ENCODE measurements around the gene MPDZ. TPM values are rescaled to one million over a fixed set of nuclear protein-coding genes. Genes with fewer than 3 reads are reported as not detected.

The MPDZ gene
- total RNA-seq, 4 donors from 2014 or later: 34.2 to 53.9 (median 45.1) TPM

GRCh38 chr9:13116292-13116691, 163.2 kb downstream of the MPDZ start:
- TF ChIP-seq, protein P1, sequence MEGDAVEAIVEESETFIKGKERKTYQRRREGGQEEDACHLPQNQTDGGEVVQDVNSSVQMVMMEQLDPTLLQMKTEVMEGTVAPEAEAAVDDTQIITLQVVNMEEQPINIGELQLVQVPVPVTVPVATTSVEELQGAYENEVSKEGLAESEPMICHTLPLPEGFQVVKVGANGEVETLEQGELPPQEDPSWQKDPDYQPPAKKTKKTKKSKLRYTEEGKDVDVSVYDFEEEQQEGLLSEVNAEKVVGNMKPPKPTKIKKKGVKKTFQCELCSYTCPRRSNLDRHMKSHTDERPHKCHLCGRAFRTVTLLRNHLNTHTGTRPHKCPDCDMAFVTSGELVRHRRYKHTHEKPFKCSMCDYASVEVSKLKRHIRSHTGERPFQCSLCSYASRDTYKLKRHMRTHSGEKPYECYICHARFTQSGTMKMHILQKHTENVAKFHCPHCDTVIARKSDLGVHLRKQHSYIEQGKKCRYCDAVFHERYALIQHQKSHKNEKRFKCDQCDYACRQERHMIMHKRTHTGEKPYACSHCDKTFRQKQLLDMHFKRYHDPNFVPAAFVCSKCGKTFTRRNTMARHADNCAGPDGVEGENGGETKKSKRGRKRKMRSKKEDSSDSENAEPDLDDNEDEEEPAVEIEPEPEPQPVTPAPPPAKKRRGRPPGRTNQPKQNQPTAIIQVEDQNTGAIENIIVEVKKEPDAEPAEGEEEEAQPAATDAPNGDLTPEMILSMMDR (IDR thresholded peaks at IDR 0.05): no peak
- TF ChIP-seq POLR2A (IDR thresholded peaks at IDR 0.05): no peak
- DNase-seq: no peak
- H3K4me3 ChIP-seq (replicated peaks in 1 of 3): no peak overlapping the region
- no peaks in the 10 kb centered on the region for H3K27me3 ChIP-seq
- H3K9me3 ChIP-seq: no peaks in the 10 kb centered on the region
- intact Hi-C loops (cut with DNase I): no loop called here
- H3K4me1 ChIP-seq: peaks cover 0 to under 1% of the 10 kb centered on the region in 2 donors
- H3K36me3 ChIP-seq: peaks cover 0 to 6% of the 10 kb centered on the region in 2 donors
- no peak overlapping the region for H3K27ac ChIP-seq
- WGBS, 2 donors: 91 to 95% methylated on average over 2 of the region's 2 CpGs

- TF ChIP-seq POLR2A (IDR thresholded peaks at IDR 0.05): no peak
- TF ChIP-seq, protein P1 (IDR thresholded peaks at IDR 0.05): no peak
- H3K27me3 ChIP-seq: no peaks in the 10 kb centered on the region
- peaks cover 0 to 4% of the 10 kb centered on the region in 2 donors for H3K4me1 ChIP-seq
- H3K9me3 ChIP-seq: no peaks in the 10 kb centered on the region
- H3K27ac ChIP-seq: no peak overlapping the region
- no peak overlapping the region for H3K4me3 ChIP-seq (replicated peaks in 1 of 3)
- intact Hi-C loops (cut with DNase I): no loop called here
- no peak for DNase-seq
- WGBS, 2 donors: 79 to 83% methylated on average over 1 of the region's 1 CpG
- peaks cover 0 to 17% of the 10 kb centered on the region in 2 donors for H3K36me3 ChIP-seq
These were observed 165.7 kb downstream of the MPDZ start for GRCh38 chr9:13113751-13114150.

GRCh38 chr9:13113216-13113615, 166.3 kb downstream of the MPDZ start:
- Histone ChIP-seq H3K27ac (no peak overlapping the region), H3K9me3 (no peaks in the 10 kb centered on the region), H3K36me3 (peaks cover 0 to 17% of the 10 kb centered on the region in 2 donors), H3K4me1 (peaks cover 0 to 4% of the 10 kb centered on the region in 2 donors), H3K27me3 (no peaks in the 10 kb centered on the region), H3K4me3 (replicated peaks in 1 of 3) (no peak overlapping the region)
- no peak for TF ChIP-seq POLR2A (IDR thresholded peaks at IDR 0.05)
- TF ChIP-seq, protein P1 (IDR thresholded peaks at IDR 0.05): no peak
- no peak for DNase-seq
- intact Hi-C loops (cut with DNase I): no loop called here
- WGBS, 2 donors: 67 to 78% methylated on average over 3 of the region's 3 CpGs

DNA sequence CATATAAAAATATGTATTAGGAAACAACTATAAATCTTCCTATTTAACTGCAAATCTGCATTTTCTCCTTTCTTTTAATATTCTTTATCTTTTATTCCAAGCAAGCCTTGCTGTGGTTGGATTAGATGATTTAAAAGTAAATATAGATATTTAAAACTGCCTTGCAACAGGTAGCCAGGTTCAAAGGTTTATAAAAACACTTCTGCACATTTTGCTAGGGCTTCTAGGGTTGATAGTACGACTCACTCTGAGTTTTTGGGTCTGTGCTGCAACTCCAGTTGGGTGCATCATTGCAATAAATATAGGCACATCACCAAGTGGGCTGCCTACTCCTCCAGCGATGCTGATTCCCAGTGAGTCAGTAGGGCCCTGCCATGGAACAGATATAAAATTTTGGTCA, 167.7 kb downstream of the MPDZ start:
- 97 to 99% methylated on average over 2 of the region's 2 CpGs for WGBS, 2 donors
- H3K36me3 ChIP-seq: peaks cover 0 to 21% of the 10 kb centered on the region in 2 donors
- intact Hi-C loops (cut with DNase I): no loop called here

DNA sequence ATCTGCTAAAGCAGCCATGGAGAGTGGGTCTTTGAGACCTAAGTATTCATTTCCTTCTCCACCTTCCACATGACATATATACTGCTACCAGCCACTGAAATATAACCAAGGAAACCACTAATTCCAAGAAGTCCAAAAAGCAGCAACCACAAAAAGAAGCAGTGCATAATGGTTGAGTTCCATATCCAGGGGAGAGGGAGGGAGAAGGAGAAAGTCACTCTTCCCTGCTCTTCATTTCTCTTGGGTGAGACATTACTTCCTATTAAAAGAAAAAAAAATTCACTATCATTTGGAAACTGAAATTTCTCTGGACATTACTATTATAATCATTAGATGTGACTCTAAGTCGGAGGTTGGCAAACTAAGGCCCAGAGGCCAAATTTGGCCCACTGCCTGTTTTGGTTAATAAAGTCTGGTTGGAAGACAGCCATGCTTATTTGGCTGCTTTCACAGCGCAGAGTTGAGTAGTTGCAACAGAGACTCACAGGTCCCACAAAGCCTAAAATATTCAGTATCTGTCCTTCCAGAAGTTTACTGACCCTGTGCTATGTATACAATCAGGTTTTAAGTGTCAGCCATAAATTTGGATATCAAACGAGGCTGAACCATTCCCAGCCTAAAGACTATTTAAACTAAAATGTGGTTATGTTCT, 168.6 kb downstream of the MPDZ start:
- 30 to 37% methylated on average over 3 of the region's 3 CpGs for WGBS, 2 donors
- Histone ChIP-seq H3K9me3 (no peaks in the 10 kb centered on the region), H3K4me1 (peaks cover 0 to 4% of the 10 kb centered on the region in 2 donors), H3K27ac (no peak overlapping the region), H3K4me3 (replicated peaks in 1 of 3) (no peak overlapping the region), H3K36me3 (peaks cover 0 to 24% of the 10 kb centered on the region in 2 donors), H3K27me3 (no peaks in the 10 kb centered on the region)
- intact Hi-C loops (cut with DNase I): no loop called here
- TF ChIP-seq, protein P1 (IDR thresholded peaks at IDR 0.05): no peak
- TF ChIP-seq POLR2A (IDR thresholded peaks at IDR 0.05): no peak
- peak; percentile 5 to 34 for DNase-seq

More for the DNA sequence above, 167.7 kb downstream of the MPDZ start:
- DNase-seq: no peak
- TF ChIP-seq POLR2A (IDR thresholded peaks at IDR 0.05): no peak
- TF ChIP-seq, protein P1 (IDR thresholded peaks at IDR 0.05): no peak
- no peaks in the 10 kb centered on the region for H3K27me3 ChIP-seq
- no peak overlapping the region for H3K27ac ChIP-seq
- H3K4me1 ChIP-seq: peaks cover 0 to 4% of the 10 kb centered on the region in 2 donors
- H3K9me3 ChIP-seq: no peaks in the 10 kb centered on the region
- H3K4me3 ChIP-seq (replicated peaks in 1 of 3): no peak overlapping the region

Data from thyroid gland (tissue), 4 donors.